NCI-H146 (cell line): Measurements from ENCODE around the gene FAM236C.
"Not testable (repeated sequence)": the region's sequence is repeated elsewhere in the genome, so short reads cannot be mapped to it uniquely, and the experiment has no call there.

Experiments used
- DNase-seq: peaks from one replicate; lab custom pipeline; 2025; lab: John Stamatoyannopoulos, UW

Gene FAM236C

DNA sequence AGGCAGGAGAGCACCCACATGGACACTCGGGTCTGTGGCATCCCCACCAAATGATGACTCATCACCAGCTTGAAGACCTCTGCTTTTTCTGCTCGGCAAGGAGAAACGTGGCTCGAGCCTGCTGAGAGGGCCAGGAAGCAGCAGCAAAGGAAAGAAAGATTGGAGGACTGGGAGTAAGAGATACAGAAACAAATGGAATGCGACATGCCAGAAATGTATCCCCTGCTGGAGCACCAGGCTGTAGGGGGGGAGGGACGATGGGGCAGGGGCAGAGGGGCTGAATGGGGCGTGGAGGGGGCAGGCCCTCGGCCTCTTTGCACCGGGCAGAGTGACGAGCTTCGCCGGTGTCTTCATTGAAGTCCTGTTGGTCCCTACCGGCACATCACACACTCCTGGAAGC is at the start of gene FAM236C:
TSS of gene FAM236C (plus strand) at position 301 of the 400 bp plus-strand sequence. CDS start 100 bp downstream, outside the sequence.
- not testable (repeated sequence) for DNase-seq

DNA sequence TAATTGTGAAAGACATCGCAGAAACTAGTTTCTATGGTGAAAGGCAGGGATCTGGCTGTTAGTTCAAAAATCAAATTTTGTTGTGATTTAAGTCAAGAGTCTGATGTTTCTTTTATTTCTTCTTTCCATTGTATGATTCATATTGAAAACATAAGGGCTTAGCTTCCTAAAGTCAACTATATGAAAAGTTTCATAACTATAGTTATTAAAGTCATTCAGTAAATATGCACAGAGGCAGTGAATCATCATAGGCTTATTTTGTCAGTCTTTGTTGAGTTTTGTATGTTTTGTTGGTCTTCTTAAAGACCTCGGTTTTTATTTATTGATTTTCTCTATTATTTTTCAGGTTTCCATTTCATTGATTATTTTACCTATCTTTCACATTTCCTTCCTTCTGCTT is 29.5 kb upstream of the FAM236C start:
- not testable (repeated sequence) for DNase-seq

DNA sequence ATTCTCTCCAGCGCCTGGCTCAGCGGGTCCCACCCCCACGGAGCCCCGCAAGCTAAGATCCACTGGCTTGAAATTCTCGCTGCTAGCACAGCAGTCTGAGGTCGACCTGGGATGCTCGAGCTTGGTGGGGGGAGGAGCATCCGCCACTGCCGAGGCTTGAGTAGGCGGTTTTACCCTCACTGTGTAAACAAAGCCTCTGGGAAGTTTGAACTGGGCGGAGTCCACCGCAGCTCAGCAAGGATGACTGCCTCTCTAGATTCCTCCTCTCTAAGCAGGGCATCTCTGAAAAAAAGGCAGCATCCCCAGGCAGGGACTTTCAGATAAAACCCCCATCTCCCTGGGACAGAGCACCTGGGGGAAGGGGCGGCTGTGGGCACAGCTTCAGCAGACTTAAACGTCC is 22.7 kb upstream of the FAM236C start:
- not testable (repeated sequence) for DNase-seq

DNA sequence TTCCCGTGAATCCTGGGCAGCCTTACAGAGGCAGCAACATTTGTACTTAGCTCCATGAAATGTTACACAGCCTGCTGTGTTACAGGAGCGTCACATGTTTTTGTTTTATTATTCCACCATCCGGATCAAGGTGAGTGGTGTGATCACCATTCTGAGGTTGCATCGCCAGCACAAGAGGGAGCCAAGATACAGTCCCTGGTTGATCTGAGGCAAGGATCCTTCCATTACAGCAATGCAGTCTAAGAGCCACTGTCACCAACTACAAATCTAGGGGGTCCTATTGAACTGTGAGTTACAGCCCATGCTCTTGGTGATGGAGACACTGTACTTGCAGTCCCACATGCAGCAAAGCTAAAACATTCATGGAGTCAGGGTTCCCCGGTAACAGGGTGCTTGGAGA is 3.7 kb downstream of the FAM236C start:
- DNase-seq: not testable (repeated sequence)

DNA sequence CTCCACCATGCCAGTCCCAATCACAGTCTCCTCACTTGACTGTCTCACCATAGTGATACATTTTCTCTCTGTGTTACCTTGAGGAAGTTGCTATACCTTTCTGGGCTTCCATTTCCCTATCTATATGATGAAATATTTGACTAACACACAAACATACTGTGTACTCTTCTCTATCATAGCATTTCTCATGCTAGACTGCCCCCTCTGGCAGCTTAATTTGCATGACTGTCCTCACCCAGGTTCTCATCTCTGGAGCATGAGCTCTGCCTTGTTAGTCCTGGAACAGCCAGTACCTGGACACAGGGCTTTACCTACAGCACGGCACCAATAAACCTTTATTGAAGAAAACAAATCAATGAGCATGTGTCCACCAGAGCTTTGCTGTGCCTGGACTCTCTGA is 19.9 kb downstream of the FAM236C start:
- DNase-seq: not testable (repeated sequence)

DNA sequence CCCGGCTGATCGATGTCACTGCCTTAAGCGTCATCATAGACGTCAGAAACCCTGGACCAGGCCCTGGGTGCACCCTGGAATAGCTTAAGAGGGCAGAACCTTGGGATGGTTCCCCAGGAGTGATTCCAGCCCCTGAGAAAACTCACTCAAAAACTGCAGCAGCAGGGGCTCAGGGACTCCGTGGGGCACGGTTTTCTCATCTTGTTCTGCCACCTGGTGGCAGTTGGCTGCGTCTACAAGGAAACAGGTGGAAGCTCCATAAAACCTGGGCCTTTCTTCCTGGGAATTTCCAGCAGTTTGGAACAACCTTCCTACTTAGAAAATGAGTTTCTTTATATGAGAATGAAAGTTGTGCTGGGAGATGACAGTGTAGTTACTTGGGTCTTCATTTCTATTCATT is 24.0 kb downstream of the FAM236C start:
- not testable (repeated sequence) for DNase-seq

DNA sequence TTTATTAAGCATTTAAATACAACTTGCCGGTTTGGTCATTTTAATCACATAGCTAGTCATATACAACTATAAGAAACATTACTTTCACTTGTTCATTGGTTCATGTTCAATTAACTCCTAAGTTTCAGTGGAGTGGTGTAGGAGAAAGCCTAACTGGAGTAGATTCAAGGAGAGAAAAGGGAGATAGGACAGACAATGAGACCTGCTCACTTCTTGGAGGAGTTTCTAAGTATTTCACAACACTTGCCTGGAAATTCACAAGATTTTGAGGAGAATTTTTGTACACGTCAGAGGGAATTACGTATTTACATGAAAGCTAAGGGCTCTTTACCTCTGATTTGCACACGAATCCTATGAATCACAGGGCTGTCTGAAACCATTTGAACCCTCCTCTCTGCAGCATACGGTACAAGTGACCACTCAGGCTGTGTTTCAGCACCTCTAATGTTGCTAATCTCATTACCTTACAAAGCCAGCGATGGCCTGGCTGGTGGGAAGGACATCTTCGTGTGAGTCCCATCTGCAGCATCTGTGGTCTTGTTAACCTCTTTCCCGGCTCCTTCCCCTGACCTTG is 24.6 kb downstream of the FAM236C start:
- DNase-seq: not testable (repeated sequence)

DNA sequence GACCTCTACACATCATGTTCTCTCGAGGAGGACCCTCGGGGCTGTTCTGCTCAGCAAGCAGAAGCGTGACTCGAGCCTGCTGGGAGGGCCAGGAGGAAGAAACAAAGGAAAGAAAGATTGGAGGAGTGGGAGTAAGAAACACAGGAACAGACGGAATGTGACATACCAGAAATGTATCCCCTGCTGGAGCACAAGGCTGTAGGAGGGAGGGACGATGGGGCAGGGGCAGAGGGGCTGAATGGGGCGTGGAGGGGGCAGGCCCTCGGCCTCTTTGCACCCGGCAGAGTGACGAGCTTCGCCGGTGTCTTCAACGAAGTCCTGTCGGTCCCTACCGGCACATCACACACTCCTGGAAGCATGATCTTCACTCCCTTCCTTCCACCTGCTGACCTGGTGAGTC is 25.5 kb downstream of the FAM236C start, which contains the start of gene FAM236A:
TSS of gene FAM236A (plus strand) at position 301 of the 400 bp plus-strand sequence. CDS start at position 358, 57 bp downstream.
- DNase-seq: not testable (repeated sequence)

DNA sequence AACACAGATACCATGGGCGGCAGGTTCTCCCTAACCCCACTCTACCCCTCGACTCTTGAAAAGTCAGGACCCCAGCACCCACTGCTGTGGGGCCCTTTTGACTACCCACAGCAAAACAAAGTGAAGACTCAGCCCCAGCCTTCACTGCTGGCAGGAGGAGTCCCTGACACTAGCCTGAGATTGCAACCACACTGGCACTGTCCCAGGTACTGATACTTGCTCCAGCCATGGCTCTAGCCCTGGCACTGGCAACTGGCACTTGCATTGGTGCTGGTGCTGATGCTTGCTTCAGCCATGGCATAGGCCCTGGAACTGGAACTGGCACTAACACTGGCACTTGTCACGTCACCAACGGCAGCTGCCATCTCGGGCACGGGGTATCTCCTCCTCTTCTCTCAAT is 29.9 kb downstream of the FAM236C start:
- not testable (repeated sequence) for DNase-seq

DNA sequence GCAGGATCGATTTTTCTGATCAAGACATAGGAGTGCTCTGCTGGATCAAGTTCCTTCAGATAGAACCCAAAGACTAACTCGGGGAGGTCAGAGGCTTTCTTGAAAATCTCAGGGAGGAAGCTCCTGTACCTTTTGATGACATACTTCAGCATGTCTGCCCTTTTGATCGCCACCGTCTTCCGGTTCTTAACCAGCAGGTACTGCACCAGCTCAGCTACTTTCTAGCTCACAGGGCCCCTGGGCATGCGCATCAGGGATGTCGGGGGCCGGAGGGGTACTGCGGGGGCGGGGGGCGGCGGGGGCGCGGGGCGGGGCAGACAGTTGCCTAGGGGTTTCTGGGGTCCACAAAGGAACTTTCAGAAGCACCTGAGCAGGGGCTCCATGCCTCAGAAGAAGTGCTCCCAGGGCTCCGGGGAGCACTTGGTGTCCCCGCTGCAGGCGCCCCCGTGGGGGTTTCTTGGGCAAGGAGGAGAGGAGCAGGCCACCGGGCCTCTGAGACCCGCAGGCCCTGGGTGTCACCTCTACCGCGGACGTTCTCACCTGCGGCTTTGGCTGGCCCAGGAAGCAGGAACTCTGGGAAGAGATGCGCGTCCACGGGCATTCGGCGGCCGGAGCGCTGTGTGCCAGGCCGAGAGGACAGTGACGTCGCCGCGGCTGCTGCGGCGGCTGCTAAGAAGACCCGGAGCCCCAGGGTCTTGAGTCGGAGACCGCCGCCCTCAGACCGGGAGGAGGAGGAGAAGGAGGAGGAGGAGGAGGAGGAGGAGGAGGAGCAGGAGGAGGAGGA is 30.8 kb downstream of the FAM236C start:
- not testable (repeated sequence) for DNase-seq

DNA sequence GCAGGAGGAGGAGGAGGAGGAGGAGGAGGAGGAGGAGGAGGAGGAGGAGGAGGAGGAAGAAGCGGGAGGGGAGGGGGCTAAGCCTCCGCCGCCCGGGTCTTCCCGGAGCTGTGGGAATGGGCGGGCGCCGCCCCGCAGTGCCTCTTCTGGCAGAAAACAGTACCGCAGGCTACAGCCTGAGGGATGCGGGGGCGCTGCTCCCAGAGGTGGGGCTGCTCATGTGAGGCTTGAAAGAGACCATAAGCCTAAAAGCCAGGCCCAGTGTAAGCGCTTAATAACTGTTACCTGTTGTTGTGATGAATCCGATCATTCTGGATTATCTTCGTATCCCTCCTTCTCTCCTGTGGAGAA is 31.4 kb downstream of the FAM236C start, which contains the start of gene DMRTC1:
TSS of gene DMRTC1 (minus strand) at position 19 of the 351 bp plus-strand sequence. CDS start 68,143 bp downstream, outside the sequence.
- DNase-seq: not testable (repeated sequence)

DNA sequence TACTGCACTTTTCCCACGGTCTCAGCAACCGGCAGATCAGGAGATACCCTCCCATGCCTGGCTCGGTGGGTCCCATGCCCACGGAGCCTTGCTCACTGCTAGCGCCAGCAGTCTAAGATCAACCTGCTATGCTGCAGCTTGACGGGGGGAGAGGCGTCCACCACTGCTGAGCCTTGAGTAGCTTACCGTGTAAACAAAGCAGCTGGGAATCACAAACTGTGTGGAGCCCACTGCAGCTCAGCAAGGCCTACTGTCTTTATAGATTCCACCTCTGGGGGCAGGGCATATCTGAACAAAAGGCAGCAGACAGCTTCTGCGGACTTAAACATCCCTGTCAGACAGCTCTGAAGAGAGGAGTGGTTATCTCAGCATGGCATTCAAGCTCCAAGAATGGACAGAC is 47.6 kb downstream of the FAM236C start:
- not testable (repeated sequence) for DNase-seq
